ENCODE measurements around the gene DPP10. TPM values are rescaled to one million over a fixed set of nuclear protein-coding genes. Genes with fewer than 3 reads are reported as not detected.

The DPP10 gene
- total RNA-seq, 1 experiment from 2014 or later = not detected

DNA sequence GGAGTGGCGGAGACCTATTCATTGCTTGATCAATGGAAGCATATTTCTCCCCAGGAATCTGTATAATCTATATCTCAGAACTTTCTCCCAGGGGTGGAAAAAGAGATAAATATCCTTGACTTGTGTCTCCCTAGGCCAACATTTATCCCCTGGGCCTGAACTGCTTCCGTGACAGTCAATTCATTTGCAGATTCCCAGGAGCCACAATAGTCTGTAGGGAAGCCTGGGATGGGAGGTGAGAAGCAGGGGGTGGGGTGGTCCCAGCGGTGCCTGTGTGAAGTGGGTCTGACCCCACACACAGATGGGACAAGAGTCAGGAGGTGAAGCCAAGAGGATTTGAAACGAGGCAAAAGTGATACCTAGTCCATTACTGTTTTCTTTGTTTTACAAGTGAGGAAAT, 166.8 kb downstream of the DPP10 start:
- DNase-seq (ENCODE audit: low read depth) = no peak

DNA sequence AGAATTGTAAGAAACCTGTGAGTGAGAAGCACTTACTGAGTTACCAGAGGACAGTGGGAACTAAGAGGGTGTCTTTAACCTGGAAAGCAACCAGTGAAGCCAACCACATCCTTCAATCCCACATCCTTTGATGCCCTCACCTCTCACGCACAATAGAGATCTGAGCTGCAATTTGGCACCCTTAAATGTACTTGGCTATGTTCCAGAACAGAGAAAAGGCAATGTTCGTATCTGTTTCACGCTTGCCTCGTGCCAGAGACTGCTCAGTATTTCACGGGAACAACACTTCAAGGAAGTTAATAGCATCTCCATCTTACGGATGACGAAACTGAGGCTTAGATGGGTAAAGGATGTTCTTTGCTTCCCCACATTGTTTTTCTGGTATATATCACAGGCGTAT, 167.4 kb downstream of the DPP10 start:
- DNase-seq (ENCODE audit: low read depth) = no peak

GRCh38 chr2:114610677-114611076, 168.2 kb downstream of the DPP10 start:
- DNase-seq (ENCODE audit: low read depth) = no peak

DNA sequence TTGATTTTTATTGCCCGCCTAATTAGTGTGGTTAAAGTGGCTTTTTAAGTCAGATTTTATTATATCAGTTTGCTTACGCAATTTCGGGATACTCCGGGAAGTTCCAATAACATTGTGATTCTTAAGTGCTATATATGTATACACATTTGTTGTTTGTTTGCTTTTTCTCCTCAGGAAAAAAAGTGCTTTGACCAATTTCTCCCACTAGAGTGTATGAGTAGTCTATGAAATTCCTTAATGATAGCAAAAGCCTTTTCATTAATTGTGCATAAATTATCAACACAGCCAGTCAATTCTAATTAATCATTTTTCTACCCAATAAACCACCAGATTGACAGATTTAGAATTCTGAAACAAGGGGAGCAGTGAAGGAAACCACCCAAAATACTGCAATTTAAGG, 172.2 kb downstream of the DPP10 start:
- no peak for DNase-seq (ENCODE audit: low read depth)

DNA sequence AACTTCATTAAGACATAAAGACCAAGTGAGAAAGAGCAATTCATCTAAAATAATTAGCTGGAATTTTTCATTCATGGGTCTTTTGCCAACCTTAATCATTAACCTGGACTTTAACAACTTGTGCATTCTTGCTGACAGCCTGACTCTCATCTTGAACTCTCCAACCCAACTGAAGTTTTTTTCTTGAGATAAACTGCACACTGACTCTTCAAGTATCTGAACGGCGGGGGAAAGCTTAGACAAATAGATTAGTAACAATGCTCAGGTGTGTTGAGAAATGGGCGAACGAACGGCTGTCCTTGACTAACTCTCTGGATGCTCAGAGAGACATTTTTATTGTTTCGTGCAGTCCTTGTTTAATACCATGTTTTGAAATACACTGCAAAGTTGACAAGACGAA, 186.0 kb downstream of the DPP10 start:
- no peak for DNase-seq (ENCODE audit: low read depth)

DNA sequence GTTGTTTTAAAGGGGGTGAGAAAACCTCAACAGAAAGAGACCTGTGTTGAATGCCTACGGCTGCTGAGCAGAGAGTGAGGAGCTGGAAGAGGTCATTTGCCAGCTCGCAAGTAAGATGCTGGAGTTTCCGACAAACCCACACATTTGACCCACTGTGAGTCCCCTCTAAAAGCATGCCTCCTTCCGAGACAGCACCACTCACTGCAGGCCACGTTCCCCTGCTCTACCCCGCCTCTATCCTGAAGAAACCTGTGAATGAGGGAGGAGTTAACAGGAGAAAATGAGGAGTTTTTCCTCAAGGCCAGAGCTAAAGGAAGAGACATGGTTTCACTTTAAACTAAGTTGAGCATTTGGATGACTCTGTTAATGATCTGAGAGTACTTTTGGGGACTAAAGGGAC, 188.7 kb downstream of the DPP10 start:
- no peak for DNase-seq (ENCODE audit: low read depth)

GRCh38 chr2:114642166-114642770, 199.8 kb downstream of the DPP10 start:
- DNase-seq (ENCODE audit: low read depth) = no peak

DNA sequence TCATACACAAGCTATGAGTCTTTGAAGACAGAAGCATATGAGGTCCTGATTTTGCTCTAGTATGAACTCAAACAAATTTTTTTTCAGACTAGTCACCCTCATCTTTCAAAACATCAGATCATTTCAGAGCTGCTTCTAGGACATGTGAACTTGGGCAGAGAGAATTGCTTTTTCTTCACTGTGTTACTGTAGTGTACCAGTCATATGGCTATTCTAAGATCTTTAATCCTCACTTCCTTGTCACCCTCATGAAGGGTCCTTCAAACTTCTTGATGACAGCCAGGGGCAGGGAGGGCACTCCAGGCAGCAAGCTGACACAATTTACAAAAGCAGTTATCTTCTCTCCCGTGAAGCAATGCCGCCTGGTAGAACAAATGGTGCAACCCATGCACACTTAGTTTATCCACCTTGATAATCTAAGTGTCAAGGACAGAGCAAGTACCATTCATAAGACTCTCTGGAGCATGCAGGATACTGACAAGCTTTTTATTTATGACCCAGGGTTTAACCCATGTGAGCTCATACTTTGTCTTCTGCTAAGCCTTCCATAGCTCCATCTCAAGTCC, 200.6 kb downstream of the DPP10 start:
- DNase-seq (ENCODE audit: low read depth) = no peak

DNA sequence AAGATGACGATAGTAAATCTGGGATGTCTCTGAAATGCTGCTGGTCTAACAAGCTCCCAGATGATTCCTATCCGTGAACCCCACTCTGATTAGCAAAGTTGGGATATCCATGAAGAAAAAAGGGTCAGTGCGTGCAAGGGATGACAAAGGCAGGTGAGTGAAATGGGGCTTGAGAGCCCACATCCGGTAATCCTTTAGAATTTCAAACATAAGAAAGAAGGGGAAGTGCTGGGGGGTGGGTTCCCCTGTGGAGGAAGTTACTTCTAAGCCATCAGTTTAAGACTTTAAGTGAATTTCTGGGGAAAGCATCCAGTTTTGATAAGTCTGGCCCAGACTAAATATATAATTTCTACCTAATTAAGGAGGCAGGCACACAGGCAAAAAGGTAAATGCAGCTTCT, 209.5 kb downstream of the DPP10 start:
- no peak for DNase-seq (ENCODE audit: low read depth)

DNA sequence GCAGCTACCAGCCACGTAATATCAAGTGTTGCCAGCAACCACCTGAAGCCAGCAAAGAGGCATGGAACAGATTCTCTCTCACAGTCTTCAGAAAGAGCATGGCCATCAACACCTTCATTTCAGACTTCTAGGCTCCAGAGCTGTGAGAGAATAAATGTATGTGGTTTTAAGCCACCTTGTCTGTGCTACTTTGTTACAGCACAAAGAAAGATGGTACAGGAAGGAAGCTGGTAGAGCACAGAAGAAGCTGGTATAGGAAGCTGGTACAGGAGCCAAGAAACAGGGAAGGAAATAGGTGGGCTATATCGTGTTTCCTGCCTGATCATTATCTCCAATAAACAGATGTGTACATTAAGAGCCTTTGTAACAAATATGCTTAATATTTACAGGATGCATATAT, 217.4 kb downstream of the DPP10 start:
- DNase-seq (ENCODE audit: low read depth) = no peak

DNA sequence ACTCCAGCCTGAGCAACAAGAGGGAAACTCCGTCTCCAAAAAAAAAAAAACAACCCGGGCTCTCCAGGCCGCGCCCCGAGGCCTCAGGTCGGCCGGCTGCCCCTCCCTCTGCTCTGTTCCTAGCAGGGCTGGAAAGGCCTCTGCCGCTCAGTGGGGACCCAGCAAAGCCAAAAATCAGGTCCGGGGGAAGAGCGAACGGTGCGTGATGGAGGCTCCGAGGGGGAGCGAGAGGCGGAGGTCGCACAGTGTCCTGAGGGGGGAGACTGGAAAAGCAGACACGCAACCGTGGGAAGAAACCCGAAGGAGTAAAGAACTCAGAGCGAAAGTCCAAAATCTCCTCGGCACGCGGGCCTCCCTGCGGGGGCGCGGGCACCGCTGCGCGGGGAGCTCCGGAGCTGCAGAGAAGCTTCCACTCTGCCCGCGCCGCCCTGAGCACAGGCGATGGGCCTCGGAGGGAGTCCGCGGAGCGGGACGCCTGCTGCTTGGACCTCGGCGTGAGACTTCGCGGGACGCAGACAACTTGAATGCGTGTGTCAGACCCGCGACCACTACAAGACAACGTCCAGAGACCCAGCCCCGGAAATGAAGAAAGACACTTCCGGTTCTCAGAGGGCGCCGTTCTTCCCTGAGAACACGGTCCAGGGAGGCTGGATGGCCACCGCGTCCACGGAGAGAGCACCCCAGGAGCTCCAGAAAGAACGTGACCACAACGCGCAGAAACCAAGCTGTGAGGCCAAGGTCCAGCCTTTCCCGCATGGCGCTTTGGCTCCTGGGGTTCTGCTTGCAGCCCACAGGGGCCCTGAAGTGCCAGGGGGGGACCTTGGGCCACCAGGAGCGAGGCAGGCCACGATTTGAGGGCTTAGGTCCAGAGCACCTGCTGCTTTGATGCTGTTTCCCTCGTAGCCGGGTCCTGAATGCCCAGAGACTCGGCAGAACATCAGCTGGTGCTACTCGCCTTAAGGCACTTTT, 219.8 kb downstream of the DPP10 start:
- no peak for DNase-seq (ENCODE audit: low read depth)

DNA sequence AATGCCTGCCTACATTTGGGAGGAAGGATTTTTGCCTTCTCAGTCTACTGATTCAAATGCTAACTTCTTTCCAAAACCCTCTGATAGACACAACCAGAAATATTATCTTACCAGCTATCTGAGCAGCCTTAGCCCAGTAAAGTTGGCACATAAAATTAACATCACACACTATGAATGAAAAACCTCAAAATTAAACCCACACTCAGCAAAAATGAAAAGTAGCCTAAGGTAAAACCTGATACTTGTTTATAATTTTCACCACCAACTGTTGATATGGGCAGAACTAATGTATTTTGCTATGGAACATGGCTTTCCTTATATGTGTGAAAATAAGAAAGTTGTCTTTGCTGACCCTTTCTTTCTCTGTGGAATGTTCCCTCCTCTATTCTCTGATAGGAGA, 226.0 kb downstream of the DPP10 start:
- DNase-seq (ENCODE audit: low read depth) = no peak

DNA sequence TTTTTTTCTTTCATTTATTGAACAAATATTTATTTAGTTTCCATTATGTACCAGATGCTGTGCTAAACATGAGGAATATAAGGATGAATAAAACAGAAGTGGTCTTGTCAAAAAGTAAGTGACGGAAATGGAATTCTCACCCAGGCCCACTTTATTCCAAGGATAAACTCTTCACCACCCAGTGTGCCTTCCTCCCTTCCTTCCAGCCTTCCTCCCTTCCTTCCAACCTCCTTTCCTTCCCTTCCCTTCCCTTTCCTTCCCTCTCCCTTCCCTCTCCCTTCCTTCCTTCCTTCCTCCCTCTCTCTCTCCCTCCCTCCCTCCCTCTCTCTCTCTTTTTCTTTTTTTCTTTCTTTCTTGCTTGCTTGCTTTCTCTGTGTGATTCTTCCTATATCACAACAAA, 240.8 kb downstream of the DPP10 start:
- DNase-seq (ENCODE audit: low read depth) = no peak

- no peak for DNase-seq (ENCODE audit: low read depth)
These were observed 242.0 kb downstream of the DPP10 start for GRCh38 chr2:114684403-114684802.

- no peak for DNase-seq (ENCODE audit: low read depth)
These were observed 242.7 kb downstream of the DPP10 start for GRCh38 chr2:114685102-114685501.

- DNase-seq (ENCODE audit: low read depth) = no peak
These were observed 245.8 kb downstream of the DPP10 start for GRCh38 chr2:114688241-114688640.

DNA sequence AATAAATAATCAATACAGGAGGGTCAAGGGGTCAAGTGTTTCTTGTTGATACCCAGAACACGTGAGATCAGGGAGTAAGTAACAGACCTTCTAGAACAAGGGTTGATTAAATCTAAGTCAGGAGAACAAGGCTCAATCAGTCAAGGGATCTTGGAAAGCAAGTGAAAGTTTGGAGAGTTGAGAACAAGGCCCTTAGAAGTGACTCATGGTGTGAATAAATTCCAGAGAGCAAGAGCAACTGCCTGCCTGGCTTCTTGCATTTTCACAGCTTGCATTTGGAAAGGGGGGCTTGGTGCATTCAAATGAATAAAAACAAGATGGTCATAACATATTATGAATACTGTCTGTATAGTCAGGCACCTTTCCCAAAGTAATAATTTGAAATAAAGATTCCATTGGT, 256.1 kb downstream of the DPP10 start:
- DNase-seq (ENCODE audit: low read depth) = no peak

- DNase-seq (ENCODE audit: low read depth) = no peak
These were observed 257.0 kb downstream of the DPP10 start for GRCh38 chr2:114699423-114699944.

DNA sequence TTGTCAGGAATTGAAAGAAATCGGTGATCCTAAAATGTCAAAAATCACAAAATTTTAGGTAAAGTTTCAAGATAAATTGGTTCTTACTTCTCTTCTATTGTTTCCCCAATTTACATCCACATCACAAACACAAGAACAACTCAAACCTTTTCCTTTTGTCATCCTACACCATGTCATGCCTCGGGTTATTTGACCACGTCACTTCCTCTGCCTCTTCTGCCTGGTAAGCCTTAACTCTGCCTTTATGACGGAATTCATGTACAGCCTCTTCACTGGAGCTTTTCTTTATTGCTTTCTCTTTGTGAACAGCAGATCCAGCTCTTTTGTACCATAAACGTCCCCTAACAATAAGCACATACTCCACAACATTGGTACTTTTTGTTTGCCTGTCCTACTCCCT, 258.0 kb downstream of the DPP10 start:
- no peak for DNase-seq (ENCODE audit: low read depth)

DNA sequence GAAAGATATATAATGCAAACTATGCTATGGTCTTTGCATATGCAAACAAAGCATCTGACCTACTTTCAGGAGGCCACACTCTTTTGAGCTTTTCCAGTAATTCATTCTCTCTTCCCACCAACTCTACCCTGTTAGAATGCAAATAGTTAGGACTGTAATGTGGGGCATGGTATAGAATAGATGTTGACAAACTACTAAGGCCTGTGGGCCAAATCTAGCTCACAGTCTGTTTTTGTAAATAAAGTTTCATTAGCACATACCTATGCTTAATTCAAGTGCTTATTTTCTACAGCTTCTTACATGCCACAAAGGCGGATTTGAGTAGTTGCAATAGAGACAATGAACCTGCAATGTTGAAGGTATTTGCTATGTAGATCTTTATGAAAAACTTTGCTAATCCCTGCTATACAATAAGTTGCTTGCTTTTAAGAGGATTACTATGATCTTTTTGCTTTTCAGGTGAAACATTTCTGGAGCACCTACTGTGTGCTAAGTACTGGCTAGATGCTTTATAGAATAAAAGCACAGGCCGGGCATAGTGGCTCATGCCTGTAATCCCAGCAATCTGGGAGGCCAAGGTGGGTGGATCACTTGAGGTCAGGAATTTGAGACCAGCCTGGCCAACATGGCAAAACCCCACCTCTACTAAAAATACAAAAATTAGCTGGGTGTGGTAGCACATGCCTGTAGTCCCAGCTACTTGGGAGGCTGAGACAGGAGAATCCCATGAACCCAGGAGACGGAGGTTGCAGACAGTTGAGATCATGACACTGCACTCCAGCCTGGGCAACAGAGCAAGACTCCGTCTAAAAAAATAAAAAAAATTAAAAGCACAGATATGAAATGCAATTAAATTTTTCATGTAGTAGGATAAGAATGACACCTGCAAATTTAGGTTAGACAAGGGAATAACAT, 267.8 kb downstream of the DPP10 start:
- no peak for DNase-seq (ENCODE audit: low read depth)

DNA sequence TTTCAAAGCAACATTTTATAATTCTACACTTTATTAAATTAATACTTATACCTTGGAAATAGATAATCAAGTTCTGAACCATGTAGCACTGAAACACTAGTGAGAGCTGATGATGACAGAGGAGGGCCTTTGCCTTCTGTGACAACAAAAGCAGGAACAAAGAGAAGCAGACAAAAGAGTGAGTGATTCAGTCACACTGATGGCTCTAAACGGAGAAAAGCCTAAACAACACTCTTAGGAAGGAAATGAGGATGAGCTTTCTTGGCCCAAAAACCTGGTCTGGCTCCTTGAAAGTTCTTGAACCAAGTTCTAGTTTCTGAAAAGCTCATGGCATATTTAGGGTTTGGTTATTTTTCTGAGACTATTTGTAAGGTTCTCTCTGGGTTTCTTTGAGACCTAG, 271.9 kb downstream of the DPP10 start:
- no peak for DNase-seq (ENCODE audit: low read depth)

DNA sequence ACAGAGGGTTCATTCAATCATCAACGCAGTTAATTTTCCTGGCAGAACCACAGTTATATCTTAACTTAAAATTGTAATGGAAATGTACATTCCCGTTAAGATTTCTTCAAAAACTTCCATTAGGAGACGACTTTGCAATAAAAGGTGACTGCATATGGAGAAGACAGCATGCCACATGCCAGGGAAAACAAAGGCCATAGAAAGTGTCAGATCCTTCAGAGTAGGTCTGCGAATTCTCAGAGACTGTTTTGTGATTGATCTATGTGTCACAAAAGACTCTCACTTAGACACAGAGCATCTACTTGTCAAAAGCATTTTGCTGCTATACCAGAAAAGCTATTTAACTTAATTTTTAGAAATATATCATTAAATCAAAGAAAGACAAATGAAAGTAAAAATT, 274.6 kb downstream of the DPP10 start:
- no peak for DNase-seq (ENCODE audit: low read depth)

Data from M059J (cell line).